KBM-7 (cell line): ENCODE measurements around the gene SFXN1.
"Not testable (repeated sequence)": the region's sequence is repeated elsewhere in the genome, so short reads cannot be mapped to it uniquely, and the experiment has no call there.

Experiments
- DNase-seq: peaks from one replicate; pipeline ENCODE4 v3.0.0-alpha.2; 2015
- in situ Hi-C: fragments of 300-500 bp; cut with MboI; formaldehyde crosslinking; loops from 2 replicates; pipeline ENCODE4 v1.14.3; 2020; ENCODE audit warnings: low sequenced_read_pairs, low pct_unique_long_range_greater_than_20kb, mixed read lengths

SFXN1 gene, protein sequence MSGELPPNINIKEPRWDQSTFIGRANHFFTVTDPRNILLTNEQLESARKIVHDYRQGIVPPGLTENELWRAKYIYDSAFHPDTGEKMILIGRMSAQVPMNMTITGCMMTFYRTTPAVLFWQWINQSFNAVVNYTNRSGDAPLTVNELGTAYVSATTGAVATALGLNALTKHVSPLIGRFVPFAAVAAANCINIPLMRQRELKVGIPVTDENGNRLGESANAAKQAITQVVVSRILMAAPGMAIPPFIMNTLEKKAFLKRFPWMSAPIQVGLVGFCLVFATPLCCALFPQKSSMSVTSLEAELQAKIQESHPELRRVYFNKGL

DNA sequence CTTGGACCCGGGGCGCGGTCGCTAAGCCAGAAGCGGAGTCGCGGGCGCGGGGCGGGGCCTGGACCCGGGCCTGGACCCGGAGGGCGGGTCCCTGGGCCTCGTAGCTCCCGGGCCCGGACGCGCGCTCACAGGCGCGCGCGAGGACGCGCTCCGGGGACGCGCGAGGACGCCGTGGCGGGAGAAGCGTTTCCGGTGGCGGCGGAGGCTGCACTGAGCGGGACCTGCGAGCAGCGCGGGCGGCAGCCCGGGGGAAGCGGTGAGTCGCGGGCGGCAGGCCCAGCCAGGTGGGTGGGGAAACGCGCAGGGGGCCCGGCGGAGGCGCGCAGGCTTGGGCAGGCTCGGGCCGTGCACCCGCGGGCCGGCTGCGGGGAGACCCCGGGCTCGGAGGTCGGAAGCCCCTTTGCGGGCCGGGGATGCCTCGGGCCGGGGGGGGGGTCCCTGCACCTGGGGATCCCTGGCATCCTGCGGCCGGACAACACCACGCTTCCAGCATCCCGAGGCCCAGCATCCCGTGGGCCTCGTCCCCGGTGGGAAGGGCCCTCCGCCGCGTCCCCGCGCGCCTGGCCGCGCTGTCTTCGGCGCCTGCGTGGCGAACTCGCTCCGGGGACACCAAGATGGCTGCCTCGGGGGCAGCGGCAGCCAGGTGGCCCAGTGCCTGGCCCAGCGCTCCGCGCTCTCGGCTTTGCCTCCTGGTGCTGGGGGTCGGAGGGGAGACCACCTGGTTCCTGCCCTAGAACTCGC lies at the start of gene SFXN1:
Gene SFXN1 (plus strand): TSS at position 177 of the 741 bp plus-strand sequence. CDS start 13,544 bp downstream, outside the sequence.
- in situ Hi-C loops: no loop called here
- DNase-seq: peak; percentile 79

DNA sequence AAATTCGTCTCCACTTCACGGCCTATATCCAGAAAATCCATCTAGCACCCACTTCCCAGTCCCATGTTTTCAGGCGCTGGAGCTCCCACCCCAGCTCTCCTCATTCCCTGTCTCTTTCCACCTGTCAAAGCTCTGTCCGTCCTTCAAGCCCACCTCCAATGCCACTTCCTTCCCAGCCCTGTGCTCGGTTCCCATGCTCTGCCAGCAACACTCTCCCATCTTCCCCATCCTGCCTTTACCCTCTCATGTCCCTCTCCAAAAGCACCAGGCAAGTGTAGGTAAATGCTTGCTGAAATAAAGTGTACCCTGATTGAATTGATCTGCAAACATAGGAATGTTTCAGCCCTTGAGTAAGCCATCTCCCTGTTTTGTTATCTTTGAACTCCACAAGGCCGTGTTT lies 43.6 kb upstream of the SFXN1 start:
- in situ Hi-C loops: no loop called here
- DNase-seq: no peak

DNA sequence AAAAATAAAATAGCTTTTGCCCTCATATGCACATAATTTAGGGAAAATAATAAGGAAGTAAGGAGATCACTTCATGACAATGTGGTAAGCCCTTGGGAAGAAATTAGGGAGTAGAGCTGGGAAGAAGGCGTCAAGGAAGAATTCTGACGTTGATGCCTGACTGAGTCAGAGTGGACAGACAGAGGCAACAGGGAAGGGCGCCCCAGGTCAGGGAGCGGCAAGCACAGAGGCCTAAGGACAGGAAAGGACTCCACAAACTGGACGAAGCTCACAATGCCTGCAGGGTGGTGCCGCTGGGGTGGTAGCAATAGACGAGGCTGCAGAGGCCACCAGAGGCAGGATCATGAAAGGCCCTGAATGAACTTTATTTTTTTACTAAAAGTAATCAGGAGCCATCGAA lies 42.0 kb upstream of the SFXN1 start:
- no peak for DNase-seq
- in situ Hi-C loops: no loop called here

DNA sequence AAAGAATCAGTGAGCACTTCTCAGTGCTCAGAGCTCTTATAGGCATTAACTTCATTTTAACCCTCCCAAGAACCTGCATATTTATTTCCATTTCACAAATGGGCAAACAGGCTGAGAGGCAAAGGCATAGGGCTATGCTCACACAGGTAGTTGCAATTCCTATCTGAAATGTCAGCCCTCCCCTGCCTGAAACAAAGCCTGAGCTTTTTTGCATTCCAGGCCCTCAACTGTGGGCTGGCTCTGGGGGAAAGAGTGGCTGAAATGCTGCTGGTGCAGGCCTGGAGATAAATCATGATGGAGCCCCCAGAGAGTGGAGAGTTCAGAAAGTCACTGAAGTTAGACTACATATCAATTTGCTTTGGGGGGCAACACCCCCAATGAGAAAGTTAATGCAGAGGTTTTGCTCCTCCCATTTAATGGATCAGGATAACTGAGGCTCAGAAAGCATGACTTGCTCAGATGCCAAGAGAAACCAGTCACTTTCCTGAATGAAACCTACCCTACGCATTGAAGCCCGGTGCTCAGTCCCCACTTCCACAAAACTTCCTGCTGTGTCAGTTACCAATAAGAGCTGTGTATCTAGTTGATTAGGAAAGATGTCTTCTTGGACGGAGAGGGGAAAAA lies 40.0 kb upstream of the SFXN1 start:
- DNase-seq: no peak
- in situ Hi-C loops: no loop called here

DNA sequence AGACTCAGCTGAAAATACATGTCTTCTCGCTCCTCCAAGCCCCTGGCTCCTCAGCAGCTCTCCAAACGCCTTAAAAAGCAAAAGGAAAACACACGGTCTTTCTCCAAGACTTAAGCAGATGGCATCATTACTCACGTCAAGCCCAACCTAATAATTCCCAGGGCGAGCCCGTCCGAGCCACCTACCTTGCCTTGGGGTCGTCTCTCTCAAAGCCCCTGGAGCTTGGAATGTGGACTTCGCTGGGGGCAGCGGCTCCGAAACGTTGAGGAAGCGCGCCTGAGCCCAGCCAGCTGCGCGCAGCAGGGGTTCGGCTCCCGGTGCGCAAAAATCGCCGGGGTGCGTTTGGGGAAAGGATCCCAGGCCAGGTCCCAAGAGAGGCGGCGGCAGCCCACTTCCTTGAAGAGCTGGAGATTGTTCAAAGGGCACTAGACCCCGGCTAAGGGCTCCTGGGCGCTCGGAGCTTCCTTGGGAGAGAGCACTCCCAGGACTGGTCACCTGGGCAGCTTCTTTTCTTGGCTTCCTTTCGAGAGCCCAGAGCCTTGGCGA lies 34.8 kb upstream of the SFXN1 start:
- DNase-seq: no peak
- in situ Hi-C loops: no loop called here

DNA sequence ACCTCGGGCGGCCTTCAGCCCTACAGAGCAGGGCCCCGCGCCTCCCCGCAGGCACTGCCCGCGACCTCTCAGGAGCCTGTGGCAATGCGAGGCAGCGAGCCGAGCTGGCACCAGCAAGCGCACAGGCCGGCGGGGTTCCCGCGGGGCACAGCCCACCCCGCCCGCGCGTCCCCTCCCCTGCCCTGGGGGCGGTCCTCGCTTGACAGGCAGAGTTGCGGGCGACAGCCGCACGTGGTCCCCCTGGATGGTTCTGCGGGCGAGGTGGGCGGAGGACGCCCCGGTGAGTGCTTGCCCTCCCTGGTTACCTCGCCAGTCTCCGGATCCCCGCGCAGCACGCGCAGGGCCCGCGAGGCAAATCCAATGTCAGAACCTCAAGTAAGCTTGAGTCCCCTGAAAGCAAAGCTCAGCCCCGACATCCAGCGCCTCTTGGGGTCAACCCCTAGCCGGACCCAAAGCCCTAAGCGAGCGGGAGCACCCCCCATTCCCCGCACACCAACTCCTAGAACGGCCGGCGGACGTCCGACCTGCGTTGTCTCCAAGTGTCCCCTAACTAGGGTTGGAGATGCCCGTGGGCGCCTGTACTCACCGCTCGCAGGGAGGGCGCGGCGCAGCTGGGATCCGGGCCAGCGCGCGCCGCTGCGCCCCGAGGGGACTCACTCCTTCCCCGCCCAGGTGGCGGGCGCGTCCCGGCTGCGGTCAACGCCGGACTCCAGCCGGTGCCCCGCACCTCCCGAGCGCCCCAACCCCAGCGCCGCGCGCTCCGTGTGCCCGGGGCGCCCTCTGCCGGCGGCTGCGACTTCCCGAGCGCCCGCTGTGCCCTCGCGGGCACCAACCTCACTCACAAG lies 34.1 kb upstream of the SFXN1 start, which contains the start of gene DRD1:
Gene DRD1 (minus strand): TSS at position 123 of the 845 bp plus-strand sequence. CDS start 1,083 bp downstream, outside the sequence.
- in situ Hi-C loops: no loop called here

DNA sequence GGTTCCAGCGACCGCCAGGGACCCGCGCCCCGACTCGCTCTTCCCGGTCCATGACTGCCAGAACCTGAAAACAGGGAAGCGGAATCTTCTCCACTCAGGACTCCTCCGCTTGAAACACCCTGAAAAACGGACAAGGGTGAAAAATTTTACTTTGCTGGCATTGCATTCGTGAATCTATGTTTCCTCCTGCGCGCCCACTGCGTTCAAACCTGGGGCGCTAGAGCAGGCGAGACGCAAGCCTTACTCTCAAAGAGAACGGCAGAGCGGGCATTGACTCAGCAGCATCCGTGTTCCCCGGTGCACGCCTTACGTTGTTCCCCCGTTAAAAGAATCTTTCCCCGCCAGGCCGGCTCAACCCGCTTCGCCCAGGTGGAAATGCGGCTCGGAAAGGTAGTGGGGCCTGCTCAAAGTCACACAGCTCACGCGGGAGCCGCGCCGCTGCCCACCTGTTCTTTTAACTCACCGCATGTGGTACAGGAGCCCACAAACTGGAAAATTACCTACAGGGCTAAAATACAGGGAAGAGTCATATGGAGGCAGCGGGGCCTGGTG lies 33.4 kb upstream of the SFXN1 start:
- in situ Hi-C loops: no loop called here
- DNase-seq: no peak

More for the DNA sequence above, 34.1 kb upstream of the SFXN1 start, which contains the start of gene DRD1:
- peak; percentile 43 for DNase-seq

DNA sequence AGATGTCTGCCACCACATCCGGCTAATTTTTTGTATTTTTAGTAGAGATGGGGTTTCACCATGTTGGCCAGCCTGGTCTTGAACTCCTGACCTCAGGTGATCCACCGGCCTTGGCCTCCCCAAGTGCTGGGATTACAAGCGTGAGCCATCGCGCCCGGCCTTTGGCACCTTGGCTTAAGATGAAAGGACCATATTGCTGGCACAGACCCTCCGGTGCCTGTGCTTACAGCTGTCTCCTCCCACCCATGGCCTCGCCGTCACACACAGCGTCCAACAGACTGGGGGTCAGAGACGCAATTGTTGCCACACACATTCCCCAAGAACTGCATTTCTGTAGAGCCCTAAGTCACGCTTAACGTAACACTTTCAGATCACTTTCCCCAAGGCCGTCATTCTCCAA lies 32.0 kb upstream of the SFXN1 start:
- DNase-seq, in situ Hi-C loops: not testable (repeated sequence)

DNA sequence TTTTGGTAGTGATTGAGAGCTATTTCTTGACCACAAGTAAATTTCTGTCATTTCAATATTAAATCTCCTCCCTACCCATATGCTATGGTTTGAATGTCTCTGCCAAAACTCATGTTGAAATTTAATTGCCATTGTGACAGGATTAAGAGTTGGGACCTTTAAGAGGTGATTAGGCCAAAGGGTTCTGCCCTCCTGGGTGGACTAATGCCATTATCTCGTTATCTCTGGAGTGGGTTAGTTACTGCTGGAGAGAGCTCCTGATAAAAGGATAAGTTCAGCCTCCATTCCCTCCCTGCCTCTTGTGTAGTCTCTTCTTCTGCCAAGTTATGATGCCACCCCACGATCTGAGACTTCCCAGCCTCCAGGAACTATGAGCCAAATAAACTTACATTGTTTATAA lies 30.8 kb upstream of the SFXN1 start:
- no peak for DNase-seq
- in situ Hi-C loops: no loop called here

DNA sequence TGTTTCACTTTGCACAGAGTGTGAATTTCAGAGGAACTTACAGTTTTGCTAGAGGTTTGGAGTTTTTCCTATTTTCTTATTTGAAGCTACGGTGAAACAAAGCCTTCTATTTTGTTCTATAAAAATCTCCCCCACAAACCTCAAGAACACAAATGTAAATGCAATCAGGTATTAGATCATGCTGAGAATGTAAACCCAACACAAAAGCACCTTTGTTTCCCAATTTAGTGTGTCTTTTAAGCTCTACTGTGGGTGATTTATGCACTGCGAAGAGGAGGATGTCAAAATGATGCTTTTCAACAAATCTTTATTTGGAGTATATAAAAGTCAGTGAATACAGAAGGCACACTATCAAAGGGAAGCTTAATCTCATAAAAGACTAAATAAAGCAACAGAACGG lies 30.1 kb upstream of the SFXN1 start:
- in situ Hi-C loops: no loop called here
- DNase-seq: no peak

DNA sequence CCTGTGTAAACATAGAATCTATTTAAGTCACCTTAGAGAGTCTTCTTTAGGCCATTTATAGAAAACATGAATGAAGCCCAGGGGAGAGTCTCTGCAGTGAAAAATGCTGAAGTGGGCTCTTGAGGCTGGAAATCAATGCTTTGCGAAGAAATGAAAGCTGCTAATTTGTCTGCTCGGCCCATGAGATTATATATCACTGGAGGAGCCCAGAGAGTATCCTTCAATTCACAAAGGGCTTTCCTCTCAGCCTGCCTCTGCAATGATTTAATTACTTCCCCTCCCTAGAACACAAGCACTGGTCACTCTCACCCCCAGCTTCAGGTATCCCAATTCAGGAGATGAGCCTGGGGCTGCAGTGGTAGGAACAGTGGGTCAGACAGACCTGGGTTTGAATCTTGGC lies 26.2 kb upstream of the SFXN1 start:
- in situ Hi-C loops: no loop called here
- DNase-seq: no peak

DNA sequence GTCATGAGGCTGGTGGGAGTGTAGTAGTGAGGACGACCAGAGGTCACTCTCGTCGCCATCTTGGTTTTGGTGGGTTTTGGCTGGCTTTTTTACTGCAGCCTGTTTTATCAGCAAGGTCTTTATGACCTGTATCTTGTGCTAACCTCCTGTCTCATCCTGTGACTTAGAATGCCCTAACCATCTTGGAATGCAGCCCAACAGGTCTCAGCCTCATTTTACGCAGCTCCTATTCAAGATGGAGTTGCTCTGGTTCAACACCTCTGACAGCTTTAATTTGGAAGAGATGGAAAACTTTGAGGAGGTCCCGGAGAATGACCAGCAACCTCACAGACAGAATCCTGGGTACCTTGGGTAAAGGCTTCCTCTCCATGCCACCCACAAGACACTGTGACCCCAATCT lies 24.0 kb upstream of the SFXN1 start:
- in situ Hi-C loops, DNase-seq: not testable (repeated sequence)

DNA sequence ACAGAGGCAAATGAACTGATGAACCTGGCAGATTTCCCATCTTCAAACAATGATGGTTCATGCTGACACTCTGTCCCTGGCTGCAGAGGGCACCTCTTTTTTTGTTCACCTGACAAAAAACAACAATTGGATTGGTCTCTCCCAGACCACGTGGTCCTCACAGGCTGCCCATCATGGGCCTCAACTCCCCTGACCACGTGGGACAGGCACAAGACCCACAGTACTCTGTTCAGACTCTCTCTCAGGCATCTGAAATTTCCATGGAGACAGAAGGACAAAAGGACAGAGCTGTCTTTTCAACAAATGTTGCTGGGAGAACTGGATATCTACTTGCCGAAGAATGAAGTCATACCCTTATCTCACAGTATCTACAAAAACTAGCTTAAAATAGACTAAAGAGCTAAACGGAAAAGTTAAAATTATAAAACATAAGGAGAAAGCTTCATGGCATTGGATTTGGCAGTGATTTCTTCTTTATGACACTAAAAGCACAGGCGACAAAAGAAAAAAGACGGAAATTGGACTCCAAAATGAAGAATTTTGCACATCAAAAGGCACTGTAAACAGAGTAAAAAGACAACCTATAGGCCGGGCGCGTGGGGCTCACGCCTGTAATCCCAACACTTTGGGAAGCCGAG lies 22.1 kb upstream of the SFXN1 start:
- in situ Hi-C loops: no loop called here

DNA sequence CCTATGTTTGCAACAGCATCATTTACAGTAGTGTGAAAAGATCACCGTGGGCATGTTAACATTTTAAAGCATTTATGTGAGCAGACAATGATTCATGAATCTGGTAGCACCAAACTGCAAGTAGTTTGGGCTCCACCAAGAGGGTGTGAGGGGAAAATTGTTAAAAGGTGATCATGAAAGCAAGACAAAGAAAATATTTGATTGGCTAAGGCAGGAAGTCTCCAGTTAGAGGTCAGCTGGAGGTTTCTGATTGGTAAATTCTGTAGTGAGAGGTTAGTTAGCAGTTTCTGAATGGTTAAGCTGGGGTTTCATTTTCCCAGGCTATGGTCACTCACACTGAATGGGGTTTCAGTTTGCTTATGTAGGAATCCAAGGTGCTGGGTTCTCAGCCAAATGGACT lies 20.9 kb upstream of the SFXN1 start:
- in situ Hi-C loops: no loop called here
- DNase-seq: no peak

More for the DNA sequence above, 22.1 kb upstream of the SFXN1 start:
- DNase-seq: no peak

DNA sequence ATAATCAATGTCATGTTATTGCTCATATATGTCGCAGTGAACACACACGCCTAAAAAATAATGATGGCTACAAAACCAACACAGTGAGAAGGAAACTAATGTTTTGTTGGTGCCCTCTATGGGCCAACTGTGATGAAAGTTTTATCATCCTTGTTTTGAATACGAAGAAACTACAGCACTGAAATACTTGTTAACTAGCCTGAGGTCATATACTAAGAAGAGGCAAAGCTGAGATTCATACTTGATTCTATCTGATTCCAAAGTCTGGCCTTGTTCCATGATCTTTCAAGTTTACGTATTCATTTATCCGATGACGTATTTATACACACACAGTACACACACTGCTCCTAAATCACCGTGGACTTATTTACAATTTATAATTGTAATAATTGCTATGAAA lies 18.2 kb upstream of the SFXN1 start:
- no peak for DNase-seq
- in situ Hi-C loops: no loop called here

DNA sequence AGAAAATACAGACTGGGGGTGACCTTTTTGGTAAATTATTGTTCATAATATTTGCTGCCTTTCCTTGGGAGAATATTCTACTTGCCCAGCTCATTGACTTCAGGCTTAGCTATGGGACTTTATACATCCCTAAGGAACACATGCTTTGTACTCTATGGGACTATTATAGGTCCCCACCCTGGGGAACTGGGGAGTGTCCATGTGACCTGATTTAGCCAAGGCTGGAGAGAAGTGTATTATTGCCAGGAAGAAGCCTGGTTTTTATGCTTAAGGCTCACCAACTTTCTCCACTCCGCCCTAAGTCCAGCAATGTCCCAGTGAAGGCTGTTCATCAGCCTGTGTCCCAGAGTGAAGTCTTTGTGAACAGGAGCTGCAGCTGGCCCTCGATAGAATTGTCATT lies 17.8 kb upstream of the SFXN1 start:
- in situ Hi-C loops: no loop called here
- DNase-seq: no peak

DNA sequence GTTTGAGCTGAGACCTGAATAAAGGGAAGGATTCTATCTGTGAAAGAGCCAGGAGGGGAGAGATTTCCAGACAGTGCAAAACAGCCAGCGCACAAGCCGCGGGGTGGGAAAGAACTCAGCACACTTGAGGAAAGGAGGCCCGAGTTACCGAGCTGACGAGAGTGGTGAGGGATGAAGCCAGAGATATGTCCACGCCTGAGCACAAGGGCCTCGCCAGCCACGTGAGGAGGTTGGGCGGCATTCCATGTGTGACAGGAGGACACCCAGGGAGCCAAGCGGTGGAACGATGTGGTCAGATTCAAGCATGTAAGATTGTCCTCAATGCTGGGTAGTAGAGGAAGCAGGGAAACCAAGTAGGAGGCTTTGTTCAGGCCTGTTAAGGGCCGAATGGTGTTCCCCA lies 17.0 kb upstream of the SFXN1 start:
- in situ Hi-C loops: no loop called here
- DNase-seq: no peak

DNA sequence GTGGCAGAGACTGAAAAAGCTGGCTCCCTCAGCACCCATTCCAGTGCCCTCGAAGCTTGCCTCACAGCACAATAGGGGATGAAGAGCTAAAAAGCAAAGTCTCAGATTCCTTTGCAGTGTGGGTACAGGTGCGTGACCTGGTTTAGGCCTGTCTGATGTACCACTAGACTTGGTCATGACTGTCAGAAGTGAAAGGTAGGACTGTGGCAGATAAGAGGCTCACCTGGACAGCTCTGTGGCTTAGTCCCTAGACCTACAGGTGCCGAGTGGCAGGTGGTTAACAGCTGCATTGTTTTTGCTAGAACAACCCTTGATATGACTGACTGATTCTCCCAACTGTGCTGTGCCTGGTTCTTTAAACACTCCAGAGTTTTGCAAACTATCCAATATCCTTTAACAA lies 14.7 kb upstream of the SFXN1 start:
- in situ Hi-C loops: no loop called here
- DNase-seq: no peak
